HG03457 (cell line): ENCODE results near the gene CREG2.

Experiments used
- ATAC-seq: cut with Tn5 transposase; IDR thresholded peaks from one replicate; pipeline ENCODE4 v1.9.1; 2021; ENCODE audit warnings: moderate number of reproducible peaks; ENCODE audit not compliant: unreplicated experiment

CREG2 gene, protein sequence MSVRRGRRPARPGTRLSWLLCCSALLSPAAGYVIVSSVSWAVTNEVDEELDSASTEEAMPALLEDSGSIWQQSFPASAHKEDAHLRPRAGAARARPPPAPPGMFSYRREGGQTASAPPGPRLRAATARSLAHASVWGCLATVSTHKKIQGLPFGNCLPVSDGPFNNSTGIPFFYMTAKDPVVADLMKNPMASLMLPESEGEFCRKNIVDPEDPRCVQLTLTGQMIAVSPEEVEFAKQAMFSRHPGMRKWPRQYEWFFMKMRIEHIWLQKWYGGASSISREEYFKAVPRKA

DNA sequence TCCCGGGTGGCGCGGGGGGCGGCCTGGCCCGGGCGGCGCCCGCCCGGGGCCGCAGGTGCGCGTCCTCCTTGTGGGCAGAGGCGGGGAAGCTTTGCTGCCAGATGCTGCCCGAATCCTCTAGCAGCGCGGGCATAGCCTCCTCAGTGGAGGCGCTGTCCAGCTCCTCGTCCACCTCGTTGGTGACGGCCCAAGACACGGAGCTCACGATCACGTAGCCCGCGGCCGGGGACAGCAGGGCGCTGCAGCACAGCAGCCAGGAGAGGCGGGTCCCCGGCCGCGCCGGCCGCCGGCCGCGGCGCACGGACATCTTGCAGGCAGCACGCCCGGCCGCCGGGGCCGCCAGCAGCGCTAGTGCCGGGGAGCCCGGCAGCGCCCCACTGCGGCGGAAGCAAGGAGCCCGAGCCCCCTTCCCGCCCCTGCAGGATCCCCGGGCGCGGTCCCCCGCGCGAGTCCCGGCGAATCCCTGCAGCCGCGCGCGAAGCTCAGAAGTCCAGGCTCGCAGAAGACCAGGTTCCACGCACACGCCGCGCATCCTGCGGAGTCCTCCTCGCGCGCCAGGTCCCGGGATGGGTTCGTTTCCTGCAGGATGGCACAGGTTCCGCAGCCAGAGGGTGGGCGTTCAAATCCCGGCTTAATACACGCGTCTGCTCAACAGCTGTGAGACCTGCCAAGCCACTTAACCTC is at the start of gene CREG2:
CREG2 (minus strand) TSS at position 353 of the 684 bp plus-strand sequence; CDS start at position 307, 46 bp downstream.
- no peak for ATAC-seq

GRCh38 chr2:101435001-101435862 is 47.9 kb upstream of the CREG2 start:
- no peak for ATAC-seq

DNA sequence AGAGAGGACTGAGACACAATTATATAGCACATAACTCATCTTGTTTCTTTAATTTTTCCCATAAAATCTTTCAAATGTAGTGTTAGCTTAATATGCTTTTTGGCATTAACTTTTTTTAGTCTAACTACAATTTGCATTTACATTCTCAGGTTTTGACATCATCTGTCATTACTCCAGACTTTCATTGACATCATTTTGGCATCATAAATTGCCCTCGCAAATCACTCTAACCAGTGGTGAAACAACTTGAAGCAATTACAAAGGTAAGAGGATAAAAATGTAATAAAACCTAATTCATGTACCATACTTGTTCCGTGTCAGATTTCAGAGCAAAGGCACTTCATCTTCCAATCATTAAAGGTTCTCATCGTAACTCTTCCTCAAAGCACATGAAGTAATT is 46.2 kb upstream of the CREG2 start:
- no peak for ATAC-seq

GRCh38 chr2:101432411-101433181 is 45.3 kb upstream of the CREG2 start:
- ATAC-seq, result no peak

DNA sequence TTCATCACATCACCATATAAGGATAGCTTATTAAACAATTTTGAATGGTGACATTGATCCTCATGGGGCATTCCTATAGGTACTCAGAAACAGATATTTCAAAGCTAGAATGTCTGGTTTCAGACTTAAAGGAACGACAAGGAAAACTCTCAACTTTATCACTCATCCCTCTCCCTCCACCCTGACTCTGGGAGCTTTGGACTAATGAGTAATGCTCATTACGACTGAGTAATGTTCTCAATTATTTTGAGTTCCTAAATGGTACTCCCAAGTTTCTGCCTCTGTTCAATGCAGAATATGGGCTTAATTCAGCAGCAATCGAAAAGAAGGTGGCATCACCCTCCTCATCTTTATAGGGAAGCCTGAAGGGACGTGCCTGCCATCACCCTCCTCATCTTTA is 44.2 kb upstream of the CREG2 start:
- ATAC-seq, result no peak

- ATAC-seq, result no peak
Observed at GRCh38 chr2:101430156-101430555, 42.9 kb upstream of the CREG2 start.

DNA sequence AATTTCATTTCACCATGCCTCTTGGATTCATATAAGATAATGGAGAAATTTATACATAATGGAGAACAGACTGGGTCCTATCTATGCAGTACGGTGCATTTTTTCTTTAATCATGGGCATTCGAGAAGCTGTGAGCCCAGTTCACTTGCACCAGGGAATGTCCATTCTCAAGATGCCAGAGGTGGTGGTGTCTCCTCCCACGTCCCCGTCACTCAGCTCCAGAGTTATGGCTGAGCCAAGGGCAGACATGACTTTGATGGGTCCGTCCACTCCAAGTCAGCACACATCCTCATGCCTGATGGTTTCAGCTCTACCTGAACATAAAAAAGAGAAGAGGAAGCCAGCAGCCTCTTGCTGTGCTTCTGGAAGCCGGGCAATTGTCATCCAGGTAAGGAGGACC is 42.1 kb upstream of the CREG2 start:
- ATAC-seq, result no peak

DNA sequence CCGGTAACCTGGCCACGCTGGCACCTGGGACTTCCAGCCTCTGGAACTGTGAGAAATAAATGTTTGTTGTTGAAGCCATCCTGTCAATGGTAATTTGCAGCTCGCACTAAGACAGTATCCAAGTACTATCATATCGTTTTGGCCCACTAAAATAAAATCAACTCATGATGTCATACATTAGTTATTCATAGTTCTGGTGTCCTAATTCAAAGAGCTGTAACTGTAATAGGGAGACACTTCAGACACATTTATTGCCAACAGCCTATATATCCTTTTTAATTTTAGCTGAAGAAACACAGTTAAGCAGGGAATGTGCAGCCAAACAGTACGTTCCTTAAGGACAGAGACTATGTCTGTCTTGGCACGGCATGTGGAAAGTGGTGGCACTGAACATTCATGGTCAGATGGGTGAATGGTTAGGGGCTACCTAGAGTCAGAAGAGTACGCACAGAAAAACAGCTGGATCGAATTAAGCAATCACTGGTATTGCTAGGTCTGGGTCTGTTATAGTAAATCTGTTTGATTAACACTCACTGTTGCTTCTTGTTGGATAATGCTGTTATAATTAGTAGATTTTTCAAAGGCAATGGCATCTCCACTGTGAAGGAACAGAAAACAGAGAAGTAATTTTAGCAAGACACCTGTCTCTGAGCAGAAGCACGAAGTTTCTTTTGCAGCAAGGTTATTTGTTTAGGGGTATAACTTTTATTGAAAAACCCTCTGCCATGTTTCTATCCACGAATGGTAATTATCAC is 41.3 kb upstream of the CREG2 start:
- ATAC-seq, result no peak

- ATAC-seq, result no peak
Observed at GRCh38 chr2:101427743-101428142, 40.4 kb upstream of the CREG2 start.

DNA sequence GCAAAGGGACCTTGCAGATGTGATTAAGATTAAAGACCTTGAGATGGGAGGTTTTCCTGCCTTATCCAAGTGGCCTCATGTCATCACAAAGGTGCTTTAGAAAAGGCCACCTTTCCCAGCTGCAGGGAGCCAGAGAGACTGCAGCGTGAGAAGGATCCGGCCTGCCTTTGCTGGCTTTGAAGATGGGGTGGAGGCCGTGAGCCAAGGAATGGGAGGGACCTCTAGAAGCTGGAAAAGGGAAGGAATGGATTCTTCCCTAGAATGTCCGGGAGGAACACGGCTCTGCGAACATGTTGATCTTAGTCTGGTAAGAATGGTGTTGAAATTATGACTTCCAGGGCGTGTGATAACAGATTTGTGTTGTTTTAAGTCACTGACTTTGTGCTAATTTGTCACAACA is 39.9 kb upstream of the CREG2 start:
- ATAC-seq, result no peak

- ATAC-seq, result no peak
Observed at GRCh38 chr2:101426822-101427221, 39.5 kb upstream of the CREG2 start.

- no peak for ATAC-seq
Observed at GRCh38 chr2:101420623-101421022, 33.3 kb upstream of the CREG2 start.

DNA sequence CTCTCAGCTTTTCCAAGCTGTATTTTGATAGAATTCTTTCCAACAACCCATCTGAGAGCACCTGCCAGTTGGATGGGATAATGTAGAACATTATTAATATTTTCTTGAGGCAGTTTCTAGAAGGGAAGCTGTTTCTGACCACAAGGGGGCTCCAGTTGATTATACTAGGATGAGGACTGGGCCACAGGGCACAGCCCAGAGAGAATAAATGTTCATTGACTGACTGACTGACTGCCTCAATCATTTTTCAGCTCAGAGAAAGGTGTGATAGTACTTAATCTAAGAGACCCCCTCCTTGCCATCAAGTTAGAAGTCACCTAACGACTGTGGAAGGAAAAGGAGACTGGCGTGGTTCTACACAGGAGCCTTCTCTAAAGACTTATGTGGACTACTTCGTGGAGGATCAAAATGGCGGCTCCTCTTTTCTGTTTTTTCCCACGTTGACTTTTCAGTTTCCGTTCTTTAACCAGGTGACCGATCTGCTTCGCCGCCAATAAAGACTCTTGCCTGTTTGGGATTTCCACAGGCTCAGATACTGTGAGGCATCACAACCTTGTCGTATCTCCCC is 31.9 kb upstream of the CREG2 start:
- ATAC-seq, result no peak

- no peak for ATAC-seq
Observed at GRCh38 chr2:101418460-101419095, 31.3 kb upstream of the CREG2 start.

DNA sequence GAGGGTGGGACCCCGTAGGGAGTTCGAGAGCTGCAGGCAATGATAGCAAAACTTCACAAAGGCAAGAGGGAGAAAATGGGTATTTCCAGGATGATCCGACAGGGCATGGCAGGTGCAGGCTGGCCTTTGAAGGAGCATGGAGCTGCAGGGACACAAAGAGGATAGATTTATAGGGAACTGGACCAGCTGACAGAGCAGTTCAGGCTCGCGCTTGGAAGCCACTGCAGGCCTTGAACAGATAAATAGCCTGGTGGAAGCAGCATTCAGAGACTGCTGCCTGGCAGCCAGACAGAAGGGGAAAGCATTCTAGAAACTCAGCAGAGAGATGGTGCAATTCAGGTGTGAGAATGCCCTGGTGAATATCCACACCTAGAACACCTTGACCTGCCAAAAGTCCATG is 29.3 kb upstream of the CREG2 start:
- no peak for ATAC-seq

DNA sequence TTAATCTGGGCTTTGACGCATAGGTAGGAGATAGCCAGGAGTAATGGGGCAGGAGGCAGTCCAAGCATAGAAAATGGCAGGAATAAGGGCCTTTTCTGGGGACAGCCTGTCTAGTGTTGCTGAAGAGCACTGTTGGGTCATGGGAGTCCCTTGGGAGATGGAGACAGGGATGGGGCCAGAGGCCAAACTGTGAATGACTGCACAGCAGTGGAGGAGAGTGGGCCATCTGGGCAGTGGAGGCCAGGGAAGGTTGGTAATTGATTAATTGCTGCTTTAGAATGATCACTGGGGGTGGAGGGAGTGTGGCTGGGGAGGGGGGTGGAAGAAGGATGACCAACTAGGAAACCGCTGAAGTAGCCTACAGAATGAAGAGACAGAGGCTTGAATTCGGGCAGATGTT is 28.6 kb upstream of the CREG2 start:
- ATAC-seq, result no peak

- ATAC-seq, result no peak
Observed at GRCh38 chr2:101415220-101415619, 27.9 kb upstream of the CREG2 start.

GRCh38 chr2:101412092-101412694 is 24.9 kb upstream of the CREG2 start:
- no peak for ATAC-seq

- no peak for ATAC-seq
Observed at GRCh38 chr2:101410746-101411145, 23.4 kb upstream of the CREG2 start.
